ENCODE data around the gene SPATA3.
"Not testable (repeated sequence)": the region's sequence is repeated elsewhere in the genome, so short reads cannot be mapped to it uniquely, and the experiment has no call there.

Gene SPATA3

GRCh38 chr2:230999477-230999876 lies 3.6 kb downstream of the SPATA3 start:
- DNase-seq: no peak

- DNase-seq: no peak
These were observed 4.4 kb downstream of the SPATA3 start for GRCh38 chr2:231000211-231000904.

- no peak for DNase-seq
These were observed 5.1 kb downstream of the SPATA3 start for GRCh38 chr2:231001036-231001435.

DNA sequence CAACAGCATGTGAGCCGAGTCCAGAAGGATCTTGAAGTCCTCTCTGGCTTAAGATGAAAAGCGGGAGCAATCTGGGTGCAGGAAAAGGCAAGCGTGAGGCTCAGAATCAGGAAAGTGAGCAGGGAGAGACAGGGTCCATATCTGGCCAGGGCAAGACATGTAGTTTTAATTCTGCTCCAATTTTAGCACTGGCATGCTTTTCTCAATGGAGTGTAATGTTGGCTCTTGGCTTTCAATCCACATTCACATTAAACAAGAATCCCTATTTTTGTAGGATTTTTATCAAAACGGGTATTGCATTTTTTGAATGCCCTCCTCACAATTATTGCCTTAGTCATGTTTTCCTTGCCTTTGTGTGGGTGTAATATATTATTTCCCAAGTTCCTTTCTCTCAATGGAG lies 6.0 kb downstream of the SPATA3 start:
- no peak for DNase-seq

GRCh38 chr2:231002641-231003040 lies 6.7 kb downstream of the SPATA3 start:
- DNase-seq: no peak

DNA sequence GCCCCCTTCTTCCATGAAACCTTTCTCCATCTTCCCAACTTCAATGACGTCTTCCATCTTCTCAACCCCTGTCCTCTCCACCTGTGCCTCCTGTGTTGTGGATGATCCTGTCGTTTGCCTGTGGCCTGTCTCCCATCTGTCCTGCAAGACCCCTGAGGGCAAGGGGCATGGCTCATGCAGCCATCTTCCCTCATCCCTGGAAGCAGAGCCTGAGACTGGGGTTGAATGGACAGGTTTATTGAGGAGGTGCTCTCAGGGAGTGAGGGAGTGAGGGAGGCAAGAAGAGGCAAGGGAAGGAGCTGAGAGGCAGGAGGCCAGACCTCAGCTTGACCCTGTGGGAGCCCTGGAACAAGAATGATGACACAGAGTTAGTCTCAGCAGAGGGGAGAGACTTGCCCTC lies 7.3 kb downstream of the SPATA3 start:
- no peak for DNase-seq

DNA sequence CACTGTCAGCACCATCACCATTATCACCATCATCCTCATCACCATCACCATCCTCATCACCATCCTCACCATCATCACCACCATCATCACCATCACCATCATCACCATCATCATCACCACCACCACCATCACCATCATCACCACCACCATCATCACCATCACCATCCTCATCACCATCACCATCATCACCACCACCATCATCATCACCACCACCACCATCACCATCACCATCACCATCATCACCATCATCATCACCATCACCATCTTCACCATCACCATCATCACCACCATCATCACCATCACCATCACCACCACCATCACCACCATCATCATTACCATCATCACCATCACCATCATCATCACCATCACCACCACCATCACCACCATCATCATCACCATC lies 9.0 kb downstream of the SPATA3 start:
- DNase-seq: not testable (repeated sequence)

DNA sequence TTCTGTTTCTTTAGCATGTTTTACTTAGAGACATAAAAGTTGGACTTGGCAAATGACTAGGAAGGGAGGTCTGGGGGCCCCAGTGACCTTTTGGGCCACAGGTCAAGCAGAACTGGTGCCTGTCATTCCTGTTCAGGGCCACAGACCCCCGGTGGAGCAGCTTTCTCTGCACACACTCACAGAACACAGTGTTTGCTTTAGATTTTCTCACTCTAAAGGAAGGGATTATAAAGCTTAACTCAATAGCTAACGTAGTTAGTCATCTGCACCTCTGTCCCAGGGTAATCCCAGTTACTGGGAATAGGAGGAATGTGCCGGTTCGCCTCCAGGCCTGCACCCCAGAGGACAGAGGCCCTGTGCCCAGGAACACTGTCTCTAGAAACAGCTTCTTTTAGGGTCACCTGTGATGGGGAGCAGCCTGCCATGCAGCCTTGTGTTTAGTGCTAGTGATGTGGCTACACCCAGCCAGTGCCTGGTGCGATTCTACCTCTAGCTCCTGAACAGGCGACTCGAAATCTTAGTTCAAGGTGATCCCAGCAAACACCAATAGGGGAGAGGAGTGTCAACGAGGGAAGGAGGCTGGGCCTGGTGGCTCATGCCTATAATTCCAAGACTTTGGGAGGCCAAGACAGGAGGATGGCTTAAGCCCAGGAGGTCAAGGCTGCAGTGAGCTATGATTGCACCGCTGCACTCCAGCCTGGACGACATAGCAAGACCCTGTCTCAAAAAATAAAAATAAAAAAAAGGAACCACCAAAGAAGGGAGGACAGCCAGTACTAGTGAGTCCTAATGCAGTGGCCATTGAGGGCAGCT lies 11.6 kb downstream of the SPATA3 start:
- no peak for DNase-seq

DNA sequence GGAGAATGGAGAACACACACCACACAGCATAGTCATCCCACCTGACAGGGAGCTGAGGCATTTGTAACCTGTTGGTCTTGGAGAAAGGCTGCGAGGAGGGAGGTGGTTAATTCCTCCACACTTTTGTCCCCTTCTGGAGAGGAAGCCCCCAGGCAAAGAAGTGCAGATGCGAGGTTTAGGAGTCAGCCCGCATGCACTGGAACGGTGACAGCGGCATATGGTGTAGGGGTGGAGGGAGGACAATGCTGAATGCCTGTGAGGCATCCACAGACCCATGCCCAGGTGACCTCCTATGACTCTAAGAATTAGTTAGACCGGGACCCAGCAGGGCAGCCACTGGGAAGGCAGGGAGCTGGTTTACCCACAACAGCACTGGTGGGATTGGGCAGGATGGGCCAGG lies 12.2 kb downstream of the SPATA3 start:
- DNase-seq: no peak

GRCh38 chr2:231009236-231009919 lies 13.5 kb downstream of the SPATA3 start:
- DNase-seq: no peak

GRCh38 chr2:231010201-231010730 lies 14.3 kb downstream of the SPATA3 start:
- DNase-seq: no peak

GRCh38 chr2:231011526-231011925 lies 15.6 kb downstream of the SPATA3 start:
- no peak for DNase-seq

- DNase-seq: no peak
These were observed 16.5 kb downstream of the SPATA3 start for GRCh38 chr2:231012463-231012862.

GRCh38 chr2:231013820-231014219 lies 17.9 kb downstream of the SPATA3 start:
- DNase-seq: no peak

- DNase-seq: no peak
These were observed 19.6 kb downstream of the SPATA3 start for GRCh38 chr2:231015478-231015877.

- no peak for DNase-seq
These were observed 20.0 kb downstream of the SPATA3 start for GRCh38 chr2:231015926-231016325.

DNA sequence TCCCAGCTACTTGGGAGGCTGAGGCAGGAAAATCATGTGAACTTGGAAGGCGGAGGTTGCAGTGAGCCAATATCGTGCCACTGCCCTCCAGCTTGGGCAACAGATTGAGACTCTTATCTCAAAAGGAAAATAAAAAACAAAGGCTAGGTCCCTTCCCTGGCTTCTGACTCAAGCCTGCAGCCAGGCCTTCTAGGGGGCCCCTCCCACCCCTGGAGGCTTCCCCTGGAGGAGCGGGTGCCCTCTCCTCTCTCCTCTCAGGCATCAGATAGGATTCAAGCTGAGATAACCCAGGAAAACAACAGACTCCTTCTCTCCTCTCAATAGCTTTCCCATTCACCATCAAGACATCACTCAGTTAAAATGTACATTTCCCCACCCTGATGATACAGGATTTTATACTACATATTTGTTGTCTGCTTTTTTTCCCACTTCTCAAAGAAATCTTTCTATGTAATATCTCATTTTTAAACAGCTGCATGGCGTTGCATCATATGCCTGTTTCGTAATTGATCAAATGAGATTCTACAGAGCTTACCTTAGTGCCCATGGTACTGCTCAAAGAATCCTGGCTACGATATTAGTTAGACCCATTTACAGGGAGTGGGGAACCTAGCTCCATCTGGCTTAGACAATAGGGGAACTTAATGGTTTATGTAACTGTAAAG lies 20.8 kb downstream of the SPATA3 start:
- DNase-seq: no peak

DNA sequence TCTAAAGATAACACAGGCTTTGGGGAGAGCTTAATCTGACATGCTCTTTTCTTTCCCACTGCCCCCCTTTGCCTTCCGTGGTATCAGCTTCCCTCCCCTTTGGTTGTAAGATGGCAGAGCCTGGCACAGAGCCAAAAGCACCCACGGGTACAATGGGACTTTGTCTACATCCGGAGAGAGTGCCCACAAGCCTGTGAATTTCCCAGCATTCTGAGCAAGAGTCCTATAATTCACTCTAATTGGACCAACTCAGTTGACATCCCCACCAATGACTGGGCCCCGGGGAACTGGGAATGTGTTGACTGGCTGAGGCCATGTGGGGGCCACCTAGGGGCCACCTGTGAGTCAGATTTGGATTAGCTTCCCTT lies 21.3 kb downstream of the SPATA3 start:
- DNase-seq: no peak

GRCh38 chr2:231018184-231018583 lies 22.3 kb downstream of the SPATA3 start:
- no peak for DNase-seq

GRCh38 chr2:231025059-231025458 lies 29.1 kb downstream of the SPATA3 start:
- DNase-seq: not testable (repeated sequence)

DNA sequence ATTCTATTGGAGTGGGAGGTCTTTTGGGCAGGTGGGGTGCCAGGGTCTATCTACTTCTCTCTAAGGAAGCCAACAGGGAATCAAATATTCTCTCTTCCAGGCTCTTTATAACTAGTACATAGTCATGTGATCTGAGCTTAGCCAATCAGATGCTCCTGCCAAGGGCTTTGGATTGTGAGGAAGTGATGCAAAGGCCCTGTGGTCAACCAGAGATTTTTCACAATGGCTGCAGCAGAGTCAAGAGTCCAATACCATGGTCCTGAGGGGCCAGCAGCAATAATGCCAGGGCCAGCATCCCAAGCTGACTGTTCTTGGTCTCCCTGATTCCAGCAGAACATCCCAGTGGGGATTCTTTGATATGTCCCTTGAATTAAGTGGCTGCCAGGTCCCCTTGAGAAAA lies 33.0 kb downstream of the SPATA3 start:
- DNase-seq: no peak

DNA sequence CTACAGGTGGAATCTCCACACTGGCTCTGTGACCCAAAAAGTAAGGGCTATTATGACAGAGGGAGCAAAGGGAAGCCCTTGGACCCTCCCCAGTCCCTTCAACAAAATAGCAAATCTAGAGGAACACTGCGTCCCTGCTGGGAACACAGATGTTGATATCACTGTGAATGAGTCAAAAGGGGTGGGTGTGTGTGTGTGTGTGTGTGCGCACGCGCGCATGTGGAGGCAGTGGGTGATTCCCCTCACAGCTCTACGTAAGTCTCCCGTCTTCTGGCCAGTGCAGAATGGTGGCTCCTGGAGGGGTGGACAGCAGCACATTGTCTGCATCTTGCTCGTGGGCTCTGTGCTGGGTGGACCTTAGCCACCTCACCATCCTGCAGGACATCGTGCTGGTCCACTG lies 33.6 kb downstream of the SPATA3 start:
- no peak for DNase-seq

GRCh38 chr2:231030725-231031124 lies 34.8 kb downstream of the SPATA3 start:
- DNase-seq: no peak

Data from CD4-positive, alpha-beta T cell treated with Interleukin-21 for 1 hour (primary cell).